HepG2 (cell line): ENCODE measurements around the gene GIN1. TPM values are rescaled to one million over a fixed set of nuclear protein-coding genes. Genes with fewer than 3 reads are reported as not detected.

Experiments used
- ATAC-seq: fragments of 200-7000 bp; cut with Tn5 transposase; 3 replicates; pipeline ENCODE4 v1.9.1; 2020; ENCODE audit warnings: mild to moderate bottlenecking, moderate library complexity
- BruUV-seq: library from RNA; stranded (reverse); fragments of 400-500 nt; replicated peaks from 2 replicates; lab custom pipeline; 2021; lab: Mats Ljungman, UMichigan
- CTCF ChIA-PET: fragments of 300-600 bp; formaldehyde crosslinking; extraction: SDS; loops from one replicate; lab custom pipeline; 2021; ENCODE audit warnings: low total read pairs, inconsistent platforms, low intra/inter-chr PET ratio; lab: Yijun Ruan, JAX
- POLR2A ChIA-PET: fragments of 350-600 bp; sonication (Branson Sonifier 250); formaldehyde crosslinking; loops from one replicate; lab custom pipeline; 2020; ENCODE audit warnings: antibody characterized with exemption, inconsistent platforms; lab: Yijun Ruan, JAX
- DNase-seq: peaks from one replicate; pipeline ENCODE4 v3.0.0-alpha.2; 2015; ENCODE audit warnings: low spot score
- FAIRE-seq: peaks from 3 replicates; lab custom pipeline; 2011; peaks lifted over from hg19 to GRCh38; lab: Jason Lieb, UNC
- H2AFZ ChIP-seq: one replicate; pipeline ENCODE4 v1.6.1; 2011; ENCODE audit warnings: low read length, inconsistent platforms
- H3K27ac ChIP-seq: fragments of 300-600 bp; 3 replicates; pipeline ENCODE4 v1.8.0; 2011; ENCODE audit warnings: mixed run types, mild to moderate bottlenecking, mixed read lengths, low read length, inconsistent platforms; ENCODE audit not compliant: insufficient read depth; ENCODE audit errors: extremely low read length
- H3K27me3 ChIP-seq, 2 experiments: fragments of 200-600 bp in 1 of 2; 2 replicates in 1 of 2; 3 replicates in 1 of 2; pipeline versions ENCODE4 v1.6.0 to v1.8.0; 2011; ENCODE audit warnings: low read length in 2 of 2, mild to moderate bottlenecking in 2 of 2, moderate library complexity in 2 of 2, inconsistent platforms in 1 of 2; ENCODE audit not compliant: insufficient read depth in 2 of 2, control insufficient read depth in 1 of 2
- H3K36me3 ChIP-seq, 2 experiments: fragments of 200-600 bp in 1 of 2; replicated peaks in 1 of 2; 2 replicates in 1 of 2; 3 replicates in 1 of 2; pipeline versions ENCODE4 v1.5.1 to v1.8.0; 2011; ENCODE audit warnings: low read length in 2 of 2, inconsistent platforms in 1 of 2; ENCODE audit not compliant: insufficient read depth in 2 of 2, control insufficient read depth in 1 of 2
- H3K4me1 ChIP-seq: 2 replicates; pipeline ENCODE4 v1.5.1; 2012; ENCODE audit warnings: low read length, inconsistent platforms; ENCODE audit not compliant: insufficient read depth
- H3K4me2 ChIP-seq: 2 replicates; pipeline ENCODE4 v1.6.0; 2011; ENCODE audit warnings: low read depth, low read length, inconsistent platforms
- H3K4me3 ChIP-seq, 3 experiments: fragments of 200-600 bp in 1 of 3; sonication (generic), shearing (Covaris generic) in 1 of 3; replicated peaks in 1 of 3; 2 replicates each; pipeline ENCODE4 v1.5.1; 2011 to 2016; ENCODE audit warnings: low read length in 3 of 3, inconsistent platforms in 2 of 3, low read depth in 2 of 3, mild to moderate bottlenecking in 2 of 3, control low read depth in 1 of 3, mixed read lengths in 1 of 3; ENCODE audit not compliant: insufficient read depth in 1 of 3
- H3K79me2 ChIP-seq: one replicate; pipeline ENCODE4 v1.6.1; 2011; ENCODE audit warnings: low read length, inconsistent platforms; ENCODE audit not compliant: insufficient read depth
- H3K9ac ChIP-seq: 2 replicates; pipeline ENCODE4 v1.6.0; 2011; ENCODE audit warnings: mild to moderate bottlenecking, low read depth, low read length, inconsistent platforms; ENCODE audit not compliant: insufficient read depth
- H3K9me3 ChIP-seq: 2 replicates; pipeline ENCODE4 v1.5.1; 2012; ENCODE audit warnings: mild to moderate bottlenecking, low read length
- H4K20me1 ChIP-seq: 2 replicates; pipeline ENCODE4 v1.6.0; 2011; ENCODE audit warnings: inconsistent platforms, mild to moderate bottlenecking, low read length, moderate library complexity; ENCODE audit not compliant: insufficient read depth
- CTCF ChIP-seq: sonication (generic); formaldehyde crosslinking; IDR thresholded peaks from 2 replicates; pipeline ENCODE4 v1.5.0; 2020; ENCODE audit warnings: mild to moderate bottlenecking, missing genetic modification reagents, moderate library complexity
- GLI4 ChIP-seq: sonication (generic); formaldehyde crosslinking; IDR thresholded peaks from 2 replicates; pipeline ENCODE4 v1.5.1; 2020; ENCODE audit warnings: missing genetic modification reagents, mild to moderate bottlenecking, moderate library complexity, borderline replicate concordance
- MLX ChIP-seq: IDR thresholded peaks from 2 replicates; pipeline ENCODE4 v1.6.1; 2016
- SMC3 ChIP-seq: IDR thresholded peaks from 2 replicates; pipeline ENCODE4 v1.6.1; 2011; ENCODE audit warnings: low read length, improper control_type of control experiment
- STAG1 ChIP-seq: sonication (generic); formaldehyde crosslinking; IDR thresholded peaks from 2 replicates; pipeline ENCODE4 v1.4.0; 2020; ENCODE audit warnings: missing genetic modification reagents
- U2AF2 ChIP-seq: fragments of 200-400 bp; formaldehyde crosslinking; IDR thresholded peaks from 2 replicates; pipeline ENCODE4 v1.6.1; 2017; ENCODE audit warnings: low read depth, mild to moderate bottlenecking, low read length
- WGBS: methylation state at CpG from one replicate; pipeline ENCODE4 v1.1.6; 2017; ENCODE audit warnings: low lambda C conversion rate; 5-methylcytosine and 5-hydroxymethylcytosine counted together
- in situ Hi-C: cut with HindIII; loops from 2 replicates; pipeline ENCODE4 v1.10.0; 2017; ENCODE audit warnings: low pct_unique_long_range_greater_than_20kb; ENCODE audit not compliant: extremely low pct_ligation_motif_present
- intact Hi-C: fragments of 100-400 bp; cut with micrococcal nuclease; formaldehyde crosslinking; loops from one replicate; pipeline ENCODE4 v1.10.0; 2022; ENCODE audit not compliant: unreplicated experiment
- polyA plus RNA-seq, 8 experiments: library from polyadenylated mRNA; depleted of rRNA in 3 of 8; stranded (reverse) in 7 of 8; unstranded in 1 of 8; fragments of >200 nt; fragmentation: Illumina TruSeq in 4 of 8; extraction: Trizol in 4 of 8; gene quantifications; 2 replicates each; pipeline versions ENCODE4 v1.2.1 to v1.2.3, GENCODE V29; 2011 to 2016; ENCODE audit warnings: low read depth in 4 of 8, missing spikeins in 1 of 8, mixed read lengths in 1 of 8; ENCODE audit not compliant: insufficient read depth in 1 of 8
- total RNA-seq, 5 experiments: library from RNA; depleted of rRNA; stranded (reverse); fragments of >200 nt; fragmentation: Illumina TruSeq; extraction: Trizol; gene quantifications; 2 replicates each; pipeline ENCODE4 v1.2.3, GENCODE V29; 2016; ENCODE audit warnings: low read depth in 1 of 5
- TF ChIP-seq, protein P1 (sequence below): IDR thresholded peaks from 2 replicates; pipeline ENCODE4 v1.6.1; 2012; ENCODE audit warnings: low read depth, low read length, improper control_type of control experiment
- TF ChIP-seq, protein P2 (sequence below): sonication (generic); formaldehyde crosslinking; IDR thresholded peaks from 2 replicates; pipeline ENCODE4 v1.4.0; 2020; ENCODE audit warnings: mild to moderate bottlenecking, missing genetic modification reagents, borderline replicate concordance

The GIN1 gene
- total and polyA plus RNA-seq, 2 of the 13 experiments (the other 11 are each of a cell fraction or from before 2014, with no cell fraction given): 1.7 to 7.7 TPM

DNA sequence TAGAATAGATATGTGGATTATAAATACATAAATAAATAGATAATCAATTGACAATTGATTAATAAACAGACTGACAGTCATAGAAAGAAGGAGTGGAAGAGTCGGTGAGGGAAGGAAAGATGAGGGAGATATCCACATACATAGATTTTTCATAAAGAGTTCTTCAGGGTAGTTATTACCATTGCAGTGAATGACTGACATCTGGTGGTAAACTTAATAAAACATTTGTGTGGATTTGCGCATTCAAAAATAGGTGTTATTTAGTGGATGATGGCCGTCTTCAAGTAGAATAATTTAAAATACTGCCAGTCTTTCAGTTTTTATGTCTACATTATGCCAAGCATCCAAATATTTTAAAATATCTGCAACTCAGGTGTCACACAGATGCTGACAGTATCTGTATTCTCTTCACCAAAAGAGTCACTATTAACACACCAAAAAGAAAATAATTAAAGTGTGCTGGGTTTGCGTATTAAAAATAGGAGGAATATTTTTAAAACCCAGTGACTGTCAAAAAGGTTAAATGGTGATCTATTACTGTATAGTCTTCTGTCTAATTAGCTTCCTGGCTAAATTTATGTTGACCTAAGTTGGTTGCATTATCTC, 78.8 kb downstream of the GIN1 start:
- BruUV-seq: no TSS peak
- no peak overlapping the region for H2AFZ ChIP-seq
- H3K4me1 ChIP-seq: no peaks in the 10 kb centered on the region
- ATAC-seq: no peak
- H4K20me1 ChIP-seq: no peaks in the 10 kb centered on the region
- intact Hi-C loops (loop anchor here (1.0 to 2.0 kb wide), 4 partner anchors 98 to 458 kb away; no protein-coding TSS in a partner anchor), in situ Hi-C loops (loop anchor here (10.0 kb wide), 1 partner anchor 456 kb away; no protein-coding TSS in a partner anchor)
- no peak overlapping the region for H3K4me2 ChIP-seq
- H3K9ac ChIP-seq: no peak overlapping the region
- ChIA-PET POLR2A (no interaction called here), CTCF (interaction anchor here (1.4 to 1.9 kb wide), 3 partner anchors 261 to 458 kb away, joined by 9 to 10 read pairs (median 9); no protein-coding TSS in a partner anchor)
- no peaks in the 10 kb centered on the region for H3K79me2 ChIP-seq
- H3K27ac ChIP-seq: no peak overlapping the region
- H3K9me3 ChIP-seq: no peaks in the 10 kb centered on the region
- H3K36me3 ChIP-seq: no peaks in the 10 kb centered on the region
- H3K4me3 ChIP-seq: no peak overlapping the region
- peak; percentile 53 for TF ChIP-seq CTCF (CRISPR knock-in tag)
- TF ChIP-seq SMC3: peak; percentile 34; the same call in 1 of the 2 replicates
- TF ChIP-seq, protein P1, sequence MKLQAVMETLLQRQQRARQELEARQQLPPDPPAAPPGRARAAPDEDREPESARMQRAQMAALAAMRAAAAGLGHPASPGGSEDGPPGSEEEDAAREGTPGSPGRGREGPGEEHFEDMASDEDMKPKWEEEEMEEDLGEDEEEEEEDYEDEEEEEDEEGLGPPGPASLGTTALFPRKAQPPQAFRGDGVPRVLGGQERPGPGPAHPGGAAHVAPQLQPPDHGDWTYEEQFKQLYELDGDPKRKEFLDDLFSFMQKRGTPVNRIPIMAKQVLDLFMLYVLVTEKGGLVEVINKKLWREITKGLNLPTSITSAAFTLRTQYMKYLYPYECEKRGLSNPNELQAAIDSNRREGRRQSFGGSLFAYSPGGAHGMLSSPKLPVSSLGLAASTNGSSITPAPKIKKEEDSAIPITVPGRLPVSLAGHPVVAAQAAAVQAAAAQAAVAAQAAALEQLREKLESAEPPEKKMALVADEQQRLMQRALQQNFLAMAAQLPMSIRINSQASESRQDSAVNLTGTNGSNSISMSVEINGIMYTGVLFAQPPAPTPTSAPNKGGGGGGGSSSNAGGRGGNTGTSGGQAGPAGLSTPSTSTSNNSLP: no peak
- no peak for TF ChIP-seq GLI4 (CRISPR knock-in tag)
- TF ChIP-seq U2AF2: no peak
- TF ChIP-seq STAG1 (CRISPR knock-in tag): peak; percentile 77
- TF ChIP-seq, protein P2, sequence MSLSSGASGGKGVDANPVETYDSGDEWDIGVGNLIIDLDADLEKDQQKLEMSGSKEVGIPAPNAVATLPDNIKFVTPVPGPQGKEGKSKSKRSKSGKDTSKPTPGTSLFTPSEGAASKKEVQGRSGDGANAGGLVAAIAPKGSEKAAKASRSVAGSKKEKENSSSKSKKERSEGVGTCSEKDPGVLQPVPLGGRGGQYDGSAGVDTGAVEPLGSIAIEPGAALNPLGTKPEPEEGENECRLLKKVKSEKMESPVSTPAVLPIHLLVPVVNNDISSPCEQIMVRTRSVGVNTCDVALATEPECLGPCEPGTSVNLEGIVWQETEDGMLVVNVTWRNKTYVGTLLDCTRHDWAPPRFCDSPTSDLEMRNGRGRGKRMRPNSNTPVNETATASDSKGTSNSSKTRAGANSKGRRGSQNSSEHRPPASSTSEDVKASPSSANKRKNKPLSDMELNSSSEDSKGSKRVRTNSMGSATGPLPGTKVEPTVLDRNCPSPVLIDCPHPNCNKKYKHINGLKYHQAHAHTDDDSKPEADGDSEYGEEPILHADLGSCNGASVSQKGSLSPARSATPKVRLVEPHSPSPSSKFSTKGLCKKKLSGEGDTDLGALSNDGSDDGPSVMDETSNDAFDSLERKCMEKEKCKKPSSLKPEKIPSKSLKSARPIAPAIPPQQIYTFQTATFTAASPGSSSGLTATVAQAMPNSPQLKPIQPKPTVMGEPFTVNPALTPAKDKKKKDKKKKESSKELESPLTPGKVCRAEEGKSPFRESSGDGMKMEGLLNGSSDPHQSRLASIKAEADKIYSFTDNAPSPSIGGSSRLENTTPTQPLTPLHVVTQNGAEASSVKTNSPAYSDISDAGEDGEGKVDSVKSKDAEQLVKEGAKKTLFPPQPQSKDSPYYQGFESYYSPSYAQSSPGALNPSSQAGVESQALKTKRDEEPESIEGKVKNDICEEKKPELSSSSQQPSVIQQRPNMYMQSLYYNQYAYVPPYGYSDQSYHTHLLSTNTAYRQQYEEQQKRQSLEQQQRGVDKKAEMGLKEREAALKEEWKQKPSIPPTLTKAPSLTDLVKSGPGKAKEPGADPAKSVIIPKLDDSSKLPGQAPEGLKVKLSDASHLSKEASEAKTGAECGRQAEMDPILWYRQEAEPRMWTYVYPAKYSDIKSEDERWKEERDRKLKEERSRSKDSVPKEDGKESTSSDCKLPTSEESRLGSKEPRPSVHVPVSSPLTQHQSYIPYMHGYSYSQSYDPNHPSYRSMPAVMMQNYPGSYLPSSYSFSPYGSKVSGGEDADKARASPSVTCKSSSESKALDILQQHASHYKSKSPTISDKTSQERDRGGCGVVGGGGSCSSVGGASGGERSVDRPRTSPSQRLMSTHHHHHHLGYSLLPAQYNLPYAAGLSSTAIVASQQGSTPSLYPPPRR (CRISPR knock-in tag): no peak
- TF ChIP-seq MLX (CRISPR knock-in tag): no peak
- H3K27me3 ChIP-seq: no peaks in the 10 kb centered on the region
- DNase-seq: peak; percentile 20
- no peak for FAIRE-seq
- 9% methylated on average over 4 of the region's 4 CpGs for WGBS
